HepG2 (cell line): ENCODE measurements around the gene ODAD4. TPM values are rescaled to one million over a fixed set of nuclear protein-coding genes. Genes with fewer than 3 reads are reported as not detected.

Source experiments
- CBX5 ChIP-seq: sonication (generic); formaldehyde crosslinking; IDR thresholded peaks from 2 replicates; pipeline ENCODE4 v1.4.0; 2020; ENCODE audit warnings: missing genetic modification reagents, borderline replicate concordance
- CSRNP1 ChIP-seq: sonication (generic); formaldehyde crosslinking; IDR thresholded peaks from 2 replicates; pipeline ENCODE4 v1.8.1; 2023; ENCODE audit warnings: mild to moderate bottlenecking, missing genetic modification reagents
- DNMT1 ChIP-seq: sonication (generic); formaldehyde crosslinking; IDR thresholded peaks from 2 replicates; pipeline ENCODE4 v1.5.1; 2020; ENCODE audit warnings: mild to moderate bottlenecking, missing genetic modification reagents
- FOXK1 ChIP-seq: sonication (generic); formaldehyde crosslinking; IDR thresholded peaks from 2 replicates; pipeline ENCODE4 v1.4.0; 2020; ENCODE audit warnings: low read depth, missing genetic modification reagents, borderline replicate concordance
- FOXO4 ChIP-seq: sonication (generic); formaldehyde crosslinking; conservative IDR thresholded peaks from 2 replicates; pipeline ENCODE4 v1.8.1; 2023; ENCODE audit warnings: missing genetic modification reagents
- HNRNPL ChIP-seq: fragments of 200-400 bp; formaldehyde crosslinking; IDR thresholded peaks from 2 replicates; pipeline ENCODE4 v1.6.1; 2017; ENCODE audit warnings: mild to moderate bottlenecking, low read depth, low read length
- MBD4 ChIP-seq: IDR thresholded peaks from 2 replicates; pipeline ENCODE4 v1.6.1; 2012; ENCODE audit warnings: low read length, inconsistent platforms, borderline replicate concordance
- MEF2D ChIP-seq: sonication (generic); formaldehyde crosslinking; IDR thresholded peaks from 2 replicates; pipeline ENCODE4 v1.5.1; 2020; ENCODE audit warnings: mild to moderate bottlenecking, missing genetic modification reagents
- MYPOP ChIP-seq: sonication (generic); formaldehyde crosslinking; IDR thresholded peaks from 2 replicates; pipeline ENCODE4 v1.8.1; 2023; ENCODE audit warnings: mild to moderate bottlenecking, moderate library complexity, missing genetic modification reagents
- NKX3-1 ChIP-seq: sonication (generic); formaldehyde crosslinking; IDR thresholded peaks from 2 replicates; pipeline ENCODE4 v1.5.0; 2020; ENCODE audit warnings: missing genetic modification reagents
- PCBP1 ChIP-seq: fragments of 200-400 bp; formaldehyde crosslinking; IDR thresholded peaks from 2 replicates; pipeline ENCODE4 v1.6.1; 2017; ENCODE audit warnings: mild to moderate bottlenecking, low read depth, low read length, borderline replicate concordance
- PITX1 ChIP-seq: sonication (generic); formaldehyde crosslinking; IDR thresholded peaks from 2 replicates; pipeline ENCODE4 v1.5.1; 2020; ENCODE audit warnings: mild to moderate bottlenecking, missing genetic modification reagents
- PLRG1 ChIP-seq: fragments of 450-650 bp; conservative IDR thresholded peaks from 2 replicates; pipeline ENCODE4 v1.6.1; 2016
- POGZ ChIP-seq: sonication (generic); formaldehyde crosslinking; IDR thresholded peaks from 2 replicates; pipeline ENCODE4 v1.4.0; 2020; ENCODE audit warnings: mild to moderate bottlenecking, missing genetic modification reagents
- RAD21 ChIP-seq: fragments of 450-650 bp; formaldehyde crosslinking; IDR thresholded peaks from 2 replicates; pipeline ENCODE4 v1.5.0; 2020; ENCODE audit warnings: mild to moderate bottlenecking
- TAF15 ChIP-seq: fragments of 200-400 bp; formaldehyde crosslinking; IDR thresholded peaks from one replicate; pipeline ENCODE4 v1.6.1; 2018; ENCODE audit warnings: mild to moderate bottlenecking, low read depth, low read length; ENCODE audit not compliant: poor library complexity, severe bottlenecking
- TBP ChIP-seq: sonication (generic); formaldehyde crosslinking; IDR thresholded peaks from 2 replicates; pipeline ENCODE4 v1.5.0; 2020; ENCODE audit warnings: missing genetic modification reagents
- WIZ ChIP-seq: sonication (generic); formaldehyde crosslinking; IDR thresholded peaks from 2 replicates; pipeline ENCODE4 v1.5.1; 2020; ENCODE audit warnings: mild to moderate bottlenecking, missing genetic modification reagents
- ZBTB26 ChIP-seq: IDR thresholded peaks from 2 replicates; pipeline ENCODE4 v1.6.1; 2016; ENCODE audit warnings: missing compliant biosample characterization, missing genetic modification reagents, borderline replicate concordance
- ZNF326 ChIP-seq: sonication (generic); formaldehyde crosslinking; IDR thresholded peaks from 2 replicates; pipeline ENCODE4 v1.4.0; 2020; ENCODE audit warnings: missing genetic modification reagents, borderline replicate concordance
- ZNF383 ChIP-seq: sonication (generic); formaldehyde crosslinking; IDR thresholded peaks from 2 replicates; pipeline ENCODE4 v1.4.0; 2020; ENCODE audit warnings: missing genetic modification reagents, mild to moderate bottlenecking, borderline replicate concordance
- ZUFSP ChIP-seq: sonication (generic); formaldehyde crosslinking; IDR thresholded peaks from 2 replicates; pipeline ENCODE4 v1.9.0; 2021; ENCODE audit warnings: missing genetic modification reagents, mild to moderate bottlenecking, borderline replicate concordance
- polyA plus RNA-seq, 8 experiments: library from polyadenylated mRNA; depleted of rRNA in 3 of 8; stranded (reverse) in 7 of 8; unstranded in 1 of 8; fragments of >200 nt; fragmentation: Illumina TruSeq in 4 of 8; extraction: Trizol in 4 of 8; gene quantifications; 2 replicates each; pipeline versions ENCODE4 v1.2.1 to v1.2.3, GENCODE V29; 2011 to 2016; ENCODE audit warnings: low read depth in 4 of 8, missing spikeins in 1 of 8, mixed read lengths in 1 of 8; ENCODE audit not compliant: insufficient read depth in 1 of 8
- total RNA-seq, 5 experiments: library from RNA; depleted of rRNA; stranded (reverse); fragments of >200 nt; fragmentation: Illumina TruSeq; extraction: Trizol; gene quantifications; 2 replicates each; pipeline ENCODE4 v1.2.3, GENCODE V29; 2016; ENCODE audit warnings: low read depth in 1 of 5

ODAD4 gene
- total and polyA plus RNA-seq, 2 of the 13 experiments (the other 11 are each of a cell fraction or from before 2014, with no cell fraction given), result 0.48 to 0.53 TPM

GRCh38 chr17:41907633-41908539 lies 22.5 kb upstream of the ODAD4 start (continued):
- TF ChIP-seq CSRNP1, result no peak; the same call in 1 of the 2 replicates
- no peak; the same call in 1 of the 2 replicates for TF ChIP-seq ZBTB26 (CRISPR knock-in tag)
- TF ChIP-seq MBD4, result no peak
- TF ChIP-seq TAF15, result no peak
- 0 out of 2 replicates have a peak, but pooled peaks have one; percentile 22 for TF ChIP-seq HNRNPL
- TF ChIP-seq MYPOP (CRISPR knock-in tag), result no peak
- peak; percentile 84; the same call in 1 of the 2 replicates for TF ChIP-seq PITX1
- peak; percentile 77 for TF ChIP-seq POGZ
- TF ChIP-seq PCBP1, result no peak
- TF ChIP-seq ZUFSP, result no peak
- TF ChIP-seq FOXO4, result 0 out of 2 replicates have a peak, but pooled peaks have one; percentile 28
- no peak for TF ChIP-seq TBP (CRISPR knock-in tag)
- peak; percentile 90; the same call in 1 of the 2 replicates for TF ChIP-seq CBX5 (CRISPR knock-in tag)
- no peak for TF ChIP-seq DNMT1 (CRISPR knock-in tag)
- TF ChIP-seq PLRG1, result no peak
- no peak; the same call in 1 of the 2 replicates for TF ChIP-seq MEF2D (CRISPR knock-in tag)
- TF ChIP-seq RAD21 (CRISPR knock-in tag), result peak; percentile 45; the same call in 1 of the 2 replicates
- TF ChIP-seq ZNF383 (CRISPR knock-in tag), result no peak
- TF ChIP-seq WIZ (CRISPR knock-in tag), result no peak
- peak; percentile 21; the same call in 1 of the 2 replicates for TF ChIP-seq FOXK1
- TF ChIP-seq ZNF326, result no peak
- TF ChIP-seq NKX3-1 (CRISPR knock-in tag), result no peak
